ENCODE results near the gene MRPS26. TPM values are rescaled to one million over a fixed set of nuclear protein-coding genes. Genes with fewer than 3 reads are reported as not detected.

MRPS26 gene
- 100 to 1,000 TPM in 1 of 4 donors, 10 to 100 TPM in 3; 13.2 to 157 (median 35.8) TPM for total RNA-seq

DNA sequence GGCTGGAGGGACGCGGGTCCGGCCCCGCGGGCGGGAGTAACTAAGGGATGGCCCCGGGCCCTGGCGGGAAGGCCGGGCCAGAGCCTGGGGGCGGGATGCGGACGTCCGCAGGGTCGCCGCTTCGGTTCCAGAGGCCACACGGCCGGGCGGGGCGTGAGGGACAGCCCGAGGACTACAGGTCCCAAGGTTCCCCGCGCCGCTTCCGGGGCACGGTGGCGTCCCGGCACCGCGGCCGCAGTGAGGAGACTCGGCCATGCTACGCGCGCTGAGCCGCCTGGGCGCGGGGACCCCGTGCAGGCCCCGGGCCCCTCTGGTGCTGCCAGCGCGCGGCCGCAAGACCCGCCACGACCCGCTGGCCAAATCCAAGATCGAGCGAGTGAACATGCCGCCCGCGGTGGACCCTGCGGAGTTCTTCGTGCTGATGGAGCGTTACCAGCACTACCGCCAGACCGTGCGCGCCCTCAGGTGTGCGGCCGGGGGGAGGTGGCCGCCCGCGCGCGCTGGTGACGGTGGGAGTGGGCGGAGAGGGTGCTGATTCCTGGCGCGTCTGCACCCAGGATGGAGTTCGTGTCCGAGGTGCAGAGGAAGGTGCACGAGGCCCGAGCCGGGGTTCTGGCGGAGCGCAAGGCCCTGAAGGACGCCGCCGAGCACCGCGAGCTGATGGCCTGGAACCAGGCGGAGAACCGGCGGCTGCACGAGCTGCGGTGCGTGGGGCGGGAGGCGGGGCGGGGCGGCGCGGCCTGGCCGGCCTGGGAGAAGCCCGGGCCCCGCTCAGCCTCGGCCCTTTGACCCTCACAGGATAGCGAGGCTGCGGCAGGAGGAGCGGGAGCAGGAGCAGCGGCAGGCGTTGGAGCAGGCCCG, at the start of gene MRPS26:
TSS of gene MRPS26 (plus strand) at position 237 of the 861 bp plus-strand sequence. CDS start at position 254, 17 bp downstream.
- intact Hi-C loops (cut with DNase I; ENCODE audit: low total_unique reads) = no loop called here
- Histone ChIP-seq H3K9me3 (no peaks in the 10 kb centered on the region), H3K4me1 (peaks cover 0 to 8% of the 10 kb centered on the region in 2 donors), H3K27ac (peak within 1 kb of the TSS; percentile 92 to 95), H3K27me3 (no peaks in the 10 kb centered on the region), H3K36me3 (no peaks in the 10 kb centered on the region), H3K4me3 (peak within 1 kb of the TSS; percentile 76 to 80)
- peak in 1 of 2 donors; percentile 77 for TF ChIP-seq POLR2A (IDR thresholded peaks at IDR 0.05)
- TF ChIP-seq, protein P1, sequence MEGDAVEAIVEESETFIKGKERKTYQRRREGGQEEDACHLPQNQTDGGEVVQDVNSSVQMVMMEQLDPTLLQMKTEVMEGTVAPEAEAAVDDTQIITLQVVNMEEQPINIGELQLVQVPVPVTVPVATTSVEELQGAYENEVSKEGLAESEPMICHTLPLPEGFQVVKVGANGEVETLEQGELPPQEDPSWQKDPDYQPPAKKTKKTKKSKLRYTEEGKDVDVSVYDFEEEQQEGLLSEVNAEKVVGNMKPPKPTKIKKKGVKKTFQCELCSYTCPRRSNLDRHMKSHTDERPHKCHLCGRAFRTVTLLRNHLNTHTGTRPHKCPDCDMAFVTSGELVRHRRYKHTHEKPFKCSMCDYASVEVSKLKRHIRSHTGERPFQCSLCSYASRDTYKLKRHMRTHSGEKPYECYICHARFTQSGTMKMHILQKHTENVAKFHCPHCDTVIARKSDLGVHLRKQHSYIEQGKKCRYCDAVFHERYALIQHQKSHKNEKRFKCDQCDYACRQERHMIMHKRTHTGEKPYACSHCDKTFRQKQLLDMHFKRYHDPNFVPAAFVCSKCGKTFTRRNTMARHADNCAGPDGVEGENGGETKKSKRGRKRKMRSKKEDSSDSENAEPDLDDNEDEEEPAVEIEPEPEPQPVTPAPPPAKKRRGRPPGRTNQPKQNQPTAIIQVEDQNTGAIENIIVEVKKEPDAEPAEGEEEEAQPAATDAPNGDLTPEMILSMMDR (IDR thresholded peaks at IDR 0.05) = peak in 1 of 4 experiments; percentile 4
- DNase-seq = peak; percentile 83 to 86

DNA sequence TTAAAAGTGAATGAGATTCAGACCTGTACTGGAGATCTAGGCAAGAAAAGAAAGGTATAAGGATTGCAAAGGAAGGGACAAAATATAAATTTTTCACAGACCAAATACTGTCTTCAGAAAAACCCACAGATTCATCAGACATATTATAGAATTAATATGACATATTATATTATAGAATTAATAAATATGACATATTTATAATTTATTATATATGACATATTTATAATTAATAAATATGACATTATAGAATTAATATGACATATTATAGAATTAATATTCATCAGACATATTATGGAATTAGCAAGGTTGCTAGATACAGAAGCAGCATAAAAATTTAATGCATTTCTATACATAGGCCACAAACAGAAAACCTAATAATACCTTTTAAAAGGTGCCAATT, 47.1 kb upstream of the MRPS26 start:
- no peak overlapping the region for H3K27ac ChIP-seq
- no peaks in the 10 kb centered on the region for H3K27me3 ChIP-seq

DNA sequence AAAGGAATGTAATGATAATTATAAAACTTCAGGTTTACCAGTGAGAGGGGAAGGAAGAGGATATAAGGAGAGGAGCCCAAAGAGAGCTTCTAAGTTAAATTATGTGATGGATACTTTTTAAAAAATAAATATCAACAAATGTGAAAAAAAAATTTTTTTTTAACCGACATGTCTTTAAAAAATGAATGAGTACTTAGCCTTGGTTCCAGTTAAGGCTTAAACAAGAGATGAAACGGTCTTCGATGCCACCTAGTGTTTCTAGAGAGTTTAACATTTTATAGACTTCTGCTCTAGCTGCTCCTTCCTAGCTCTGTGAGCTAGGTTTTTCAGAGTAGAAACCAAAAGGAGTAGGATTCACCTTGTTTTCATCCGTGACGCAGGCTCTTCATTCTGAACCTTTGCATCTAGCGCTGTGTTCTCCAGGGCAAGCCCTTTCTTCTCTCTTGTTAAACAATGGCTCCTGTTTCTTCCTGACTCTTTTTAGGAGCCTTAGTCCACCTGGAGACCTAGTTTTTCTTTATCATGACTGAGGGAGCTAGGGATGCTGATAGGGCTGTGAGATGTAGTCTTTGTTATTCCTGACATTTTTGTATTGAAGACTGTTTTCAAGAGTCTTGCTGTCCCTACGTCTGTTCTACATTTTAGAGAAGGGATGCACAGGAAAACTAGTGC, 44.9 kb upstream of the MRPS26 start:
- TF ChIP-seq, protein P1 (IDR thresholded peaks at IDR 0.05) = peak; percentile 17 to 60 (median 38)
- TF ChIP-seq POLR2A (IDR thresholded peaks at IDR 0.05) = no peak
- Histone ChIP-seq H3K27ac (no peak overlapping the region), H3K4me1 (no peaks in the 10 kb centered on the region), H3K4me3 (no peak overlapping the region), H3K36me3 (no peaks in the 10 kb centered on the region), H3K9me3 (no peaks in the 10 kb centered on the region), H3K27me3 (no peaks in the 10 kb centered on the region)
- intact Hi-C loops (cut with DNase I; ENCODE audit: low total_unique reads) = no loop called here
- DNase-seq = no peak

More for the DNA sequence above, 47.1 kb upstream of the MRPS26 start:
- intact Hi-C loops (cut with DNase I; ENCODE audit: low total_unique reads) = no loop called here
- TF ChIP-seq, protein P1 (IDR thresholded peaks at IDR 0.05) = no peak
- no peak for TF ChIP-seq POLR2A (IDR thresholded peaks at IDR 0.05)
- Histone ChIP-seq H3K9me3 (no peaks in the 10 kb centered on the region), H3K4me3 (no peak overlapping the region), H3K4me1 (no peaks in the 10 kb centered on the region), H3K36me3 (no peaks in the 10 kb centered on the region)
- DNase-seq = no peak

DNA sequence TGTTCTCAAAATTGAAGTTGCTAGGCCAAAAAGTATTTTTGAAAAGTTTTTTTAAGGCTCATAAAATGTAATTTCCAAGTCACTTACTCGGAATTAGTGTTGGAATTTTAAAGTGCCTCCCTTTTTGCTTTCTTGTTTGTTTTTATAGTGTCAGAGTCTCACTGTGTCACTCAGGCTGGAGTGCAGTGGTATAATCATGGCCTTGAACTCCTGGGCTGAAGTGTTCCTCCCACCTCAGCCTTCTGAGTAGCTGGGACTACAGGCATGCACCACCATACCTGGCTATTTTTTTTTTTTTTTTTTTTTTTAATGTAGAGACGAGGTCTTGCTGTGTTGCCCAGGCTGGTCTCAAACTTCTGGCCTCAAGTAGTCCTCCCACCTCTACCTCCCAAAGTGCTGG, 42.4 kb upstream of the MRPS26 start:
- Histone ChIP-seq H3K27me3 (no peaks in the 10 kb centered on the region), H3K4me1 (no peaks in the 10 kb centered on the region), H3K36me3 (no peaks in the 10 kb centered on the region), H3K9me3 (no peaks in the 10 kb centered on the region), H3K27ac (no peak overlapping the region), H3K4me3 (no peak overlapping the region)
- DNase-seq = no peak
- TF ChIP-seq, protein P1 (IDR thresholded peaks at IDR 0.05) = no peak
- no peak for TF ChIP-seq POLR2A (IDR thresholded peaks at IDR 0.05)
- intact Hi-C loops (cut with DNase I; ENCODE audit: low total_unique reads) = no loop called here
